Hypothalamus (tissue), 51 donors: ENCODE data around the gene CNIH2.
A peak's percentile ranks its signal among the peaks of the same experiment; 100 is the strongest.
"Not testable (repeated sequence)": the region's sequence is repeated elsewhere in the genome, so short reads cannot be mapped to it uniquely, and the experiment has no call there.

Experiments
- DNase-seq, 51 donors: peaks; one replicate each; lab custom pipeline; 2025; lab: John Stamatoyannopoulos, UW

Gene CNIH2

DNA sequence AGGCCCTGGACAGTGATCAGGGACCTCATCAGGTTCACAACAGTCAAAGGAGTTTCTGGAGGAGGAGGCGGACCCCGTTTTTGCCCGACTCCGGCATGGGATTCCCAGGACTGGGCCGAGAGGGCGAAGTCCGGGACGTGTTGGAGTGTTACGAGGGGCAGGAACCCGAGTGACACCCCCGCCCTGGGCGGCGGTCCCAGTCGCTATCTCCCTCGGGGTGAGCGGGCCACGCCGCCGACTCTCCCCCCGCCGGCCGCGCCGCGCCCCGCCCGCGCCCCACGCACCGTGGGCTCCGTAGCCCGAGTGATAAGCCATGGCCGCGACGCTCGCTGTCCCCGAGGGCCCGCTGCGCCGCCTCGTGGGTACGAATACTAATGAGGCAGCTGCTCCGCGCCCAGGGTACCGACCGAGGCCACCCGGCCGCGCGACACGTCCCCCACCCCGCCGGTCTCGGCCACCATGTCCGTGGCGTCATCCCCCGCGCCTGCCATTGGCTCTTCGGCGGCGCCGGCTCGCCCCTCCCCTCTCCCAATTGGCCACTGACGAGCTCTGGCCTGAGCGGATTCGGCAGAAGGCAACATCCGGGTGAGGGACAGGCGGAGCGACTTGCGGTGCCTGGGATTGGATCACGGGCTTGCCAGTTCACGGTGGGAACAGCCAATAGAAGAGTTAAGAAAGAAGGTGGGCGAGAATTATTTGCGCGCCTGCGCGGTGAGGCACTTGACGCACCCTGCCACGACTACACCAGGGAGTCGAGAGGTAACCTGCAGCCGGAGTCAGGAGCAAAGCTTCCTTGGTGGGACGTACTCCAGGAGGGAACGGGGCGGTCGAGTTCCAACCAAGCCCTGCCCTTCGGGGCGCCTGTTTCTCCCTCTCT is 10.9 kb downstream of the CNIH2 start, which contains the start of gene YIF1A:
Gene YIF1A, minus strand, starts transcription at position 473 of the 877 bp plus-strand sequence. Its CDS starts 158 bp downstream, at position 315.
- DNase-seq, result peak; percentile 89 to 100 (median 99)

DNA sequence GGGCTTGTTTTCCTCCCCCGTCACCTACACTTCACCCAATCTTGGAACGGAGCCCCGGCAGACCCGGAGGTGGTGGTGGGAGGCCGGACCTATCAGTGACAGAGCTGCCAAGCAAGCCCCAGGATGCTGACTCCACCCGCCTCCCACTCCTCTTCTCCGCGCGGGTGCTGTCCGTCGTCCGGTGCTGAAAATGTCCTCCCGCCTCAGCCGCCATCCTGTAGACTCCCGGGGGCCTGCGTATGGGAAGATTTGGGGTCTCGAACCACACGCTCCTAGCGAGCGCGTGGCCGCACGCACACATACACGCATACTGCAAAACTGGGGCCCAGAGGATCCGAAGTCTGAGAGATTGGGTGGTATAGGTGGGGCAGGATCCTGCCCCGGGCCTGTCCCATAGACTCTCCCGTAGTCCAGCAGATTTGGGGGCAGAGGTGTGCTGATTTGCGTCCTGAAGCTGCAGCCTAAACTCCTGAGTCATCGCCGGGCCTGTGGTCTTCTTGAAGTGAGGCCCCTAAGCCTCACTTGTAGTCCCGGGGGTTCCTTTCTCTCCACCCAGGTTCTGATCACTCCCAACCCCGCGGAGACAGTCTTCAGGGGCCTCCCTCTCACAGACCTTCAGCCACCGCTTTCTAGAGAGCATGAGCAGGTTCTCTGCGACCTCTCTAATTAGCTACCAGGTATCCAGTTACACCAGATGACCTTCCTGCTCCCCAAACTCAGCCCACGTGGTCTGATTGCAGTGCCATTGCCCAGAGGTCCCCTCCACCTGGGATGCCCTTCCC is 11.8 kb downstream of the CNIH2 start:
- peak in 23 of 51 donors; percentile 62 to 91 (median 73) for DNase-seq

DNA sequence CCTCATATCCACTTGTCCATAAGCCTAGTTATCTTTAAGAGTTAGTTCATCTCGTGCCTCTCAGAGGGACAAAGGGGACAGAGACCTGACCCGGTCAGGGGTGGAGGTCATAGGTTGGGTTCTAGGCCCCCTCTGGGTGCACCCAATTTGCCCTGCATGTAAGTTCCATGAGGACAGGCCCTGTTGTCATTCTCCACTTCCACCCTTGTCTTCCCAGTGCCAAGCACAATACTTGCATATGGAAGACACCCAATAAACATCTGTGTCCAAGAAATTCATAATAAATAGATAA is 12.3 kb downstream of the CNIH2 start:
- DNase-seq, result no peak

DNA sequence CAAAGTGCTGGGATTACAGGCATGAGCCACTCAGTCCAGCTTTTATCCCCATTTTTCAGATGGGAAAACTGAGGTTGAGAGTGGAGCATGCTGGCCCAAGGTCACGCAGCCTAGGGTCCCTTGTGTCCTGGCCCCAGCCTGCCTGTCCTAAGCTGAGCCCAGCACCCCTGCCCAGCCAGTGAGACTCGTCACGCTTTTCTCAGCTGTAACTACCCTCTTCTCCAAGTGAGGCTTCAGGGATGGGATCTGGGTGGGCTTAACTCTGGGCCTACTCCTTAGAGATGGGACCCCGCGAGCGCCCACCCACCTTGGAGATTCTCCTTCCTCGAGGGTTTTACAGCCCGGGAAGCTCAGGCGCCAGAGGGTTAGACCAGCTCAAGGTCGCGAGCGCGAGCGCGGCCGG is 13.3 kb downstream of the CNIH2 start:
- peak in 5 of 51 donors; percentile 20 to 31 (median 29) for DNase-seq

DNA sequence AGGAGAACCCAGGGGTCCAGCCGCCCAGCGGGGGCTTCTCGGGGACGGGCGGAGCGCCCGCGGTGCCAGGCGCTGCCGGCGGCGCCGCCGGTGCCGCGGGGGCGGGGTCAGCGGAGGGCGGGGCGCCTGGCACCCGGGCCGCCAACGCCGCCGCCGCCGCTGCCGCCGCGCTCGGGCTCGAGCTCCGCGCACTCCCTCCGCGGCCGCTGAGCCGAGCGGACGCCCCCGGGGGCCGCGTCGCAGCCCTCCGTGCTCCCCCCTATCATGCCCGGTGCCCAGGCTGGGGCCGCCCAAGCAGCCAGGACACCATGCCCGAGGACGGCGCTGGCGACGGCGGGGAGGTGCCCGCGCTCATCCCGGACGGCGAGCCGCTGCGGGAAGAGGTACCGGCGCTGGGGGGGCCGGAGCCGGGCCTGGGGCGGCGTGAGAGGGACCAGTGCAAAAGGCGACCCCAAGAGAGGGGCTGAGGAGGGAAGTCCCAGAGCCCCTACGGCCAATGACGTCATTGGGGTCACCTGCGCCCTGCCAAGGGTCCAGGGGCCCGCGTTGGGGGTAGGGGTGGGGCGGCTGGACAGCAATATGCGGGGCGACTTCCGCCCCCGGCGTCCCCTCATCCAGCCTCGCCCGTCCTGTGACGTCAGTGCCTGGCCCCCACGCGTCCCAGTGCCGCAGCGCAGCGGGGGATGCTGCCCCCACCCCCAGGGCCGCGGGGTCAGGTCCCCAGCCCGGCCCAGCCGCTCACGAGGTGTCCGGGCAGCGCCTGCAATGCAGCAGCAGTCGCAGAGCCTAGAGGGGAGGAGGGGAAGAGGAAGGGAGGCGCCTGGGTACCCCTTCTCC is 13.9 kb downstream of the CNIH2 start, which contains the start of gene TMEM151A:
Gene TMEM151A, plus strand, starts transcription at position 189 of the 837 bp plus-strand sequence. Its CDS starts 120 bp downstream, at position 309.
- peak in 20 of 51 donors; percentile 22 to 72 (median 40) for DNase-seq

GRCh38 chr11:66292543-66293332 is 14.8 kb downstream of the CNIH2 start:
- DNase-seq, result peak in 1 of 51 donors; percentile 33

DNA sequence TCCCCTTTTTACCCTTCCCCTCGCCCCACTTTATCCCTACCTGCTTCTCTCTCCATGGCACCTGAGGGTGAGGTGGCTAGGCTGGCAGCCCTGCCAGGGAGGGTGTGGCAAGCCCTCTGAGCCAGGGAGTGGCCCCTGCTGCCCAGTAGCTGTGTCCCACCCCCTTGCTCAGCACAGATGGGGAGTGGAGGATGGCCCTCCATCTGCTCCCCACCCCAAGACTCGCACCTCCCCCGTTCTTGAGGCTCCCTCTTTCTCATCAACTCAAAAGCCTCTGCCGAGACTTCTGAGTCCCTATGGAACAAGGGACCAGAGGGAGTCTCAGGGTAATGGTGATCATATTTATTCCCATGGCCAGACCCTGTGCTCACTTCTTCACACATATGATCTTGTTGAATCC is 15.4 kb downstream of the CNIH2 start:
- DNase-seq, result peak in 1 of 51 donors; percentile 28

DNA sequence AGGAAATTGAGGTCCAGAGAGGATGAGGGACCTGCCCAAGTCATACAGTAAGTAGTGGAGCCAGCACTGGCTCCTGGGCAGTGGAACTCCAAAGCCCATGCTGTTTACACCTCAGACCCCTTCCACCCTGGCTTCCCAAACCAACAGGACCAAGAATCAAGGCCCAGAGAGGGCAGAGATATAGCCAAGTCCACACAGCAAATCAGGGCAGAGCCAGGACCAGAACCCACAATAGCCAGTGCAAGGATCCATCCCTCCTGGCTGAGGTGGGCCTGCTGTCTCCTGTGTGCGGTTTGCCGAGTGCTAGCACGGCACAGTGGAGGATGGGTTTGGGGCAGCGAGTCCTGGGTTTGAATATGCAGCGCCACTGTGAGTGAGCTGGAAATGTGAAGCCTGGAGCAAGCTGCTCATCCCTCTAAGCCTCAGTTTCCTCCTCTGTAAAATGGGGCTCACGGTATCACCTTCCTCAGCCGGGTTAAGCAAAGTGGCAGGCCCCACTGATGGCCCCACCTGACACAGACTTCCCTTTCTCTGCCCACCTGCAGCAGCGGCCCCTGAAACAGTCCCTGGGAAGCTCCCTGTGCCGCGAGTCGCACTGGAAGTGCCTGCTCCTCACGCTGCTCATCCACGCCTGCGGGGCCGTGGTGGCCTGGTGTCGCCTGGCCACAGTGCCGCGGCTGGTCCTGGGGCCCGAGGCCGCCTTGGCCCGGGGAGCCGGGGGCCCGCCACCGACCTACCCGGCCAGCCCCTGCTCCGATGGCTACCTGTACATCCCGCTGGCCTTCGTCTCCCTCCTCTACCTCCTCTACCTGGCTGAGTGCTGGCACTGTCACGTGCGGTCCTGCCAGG is 16.0 kb downstream of the CNIH2 start:
- no peak for DNase-seq

DNA sequence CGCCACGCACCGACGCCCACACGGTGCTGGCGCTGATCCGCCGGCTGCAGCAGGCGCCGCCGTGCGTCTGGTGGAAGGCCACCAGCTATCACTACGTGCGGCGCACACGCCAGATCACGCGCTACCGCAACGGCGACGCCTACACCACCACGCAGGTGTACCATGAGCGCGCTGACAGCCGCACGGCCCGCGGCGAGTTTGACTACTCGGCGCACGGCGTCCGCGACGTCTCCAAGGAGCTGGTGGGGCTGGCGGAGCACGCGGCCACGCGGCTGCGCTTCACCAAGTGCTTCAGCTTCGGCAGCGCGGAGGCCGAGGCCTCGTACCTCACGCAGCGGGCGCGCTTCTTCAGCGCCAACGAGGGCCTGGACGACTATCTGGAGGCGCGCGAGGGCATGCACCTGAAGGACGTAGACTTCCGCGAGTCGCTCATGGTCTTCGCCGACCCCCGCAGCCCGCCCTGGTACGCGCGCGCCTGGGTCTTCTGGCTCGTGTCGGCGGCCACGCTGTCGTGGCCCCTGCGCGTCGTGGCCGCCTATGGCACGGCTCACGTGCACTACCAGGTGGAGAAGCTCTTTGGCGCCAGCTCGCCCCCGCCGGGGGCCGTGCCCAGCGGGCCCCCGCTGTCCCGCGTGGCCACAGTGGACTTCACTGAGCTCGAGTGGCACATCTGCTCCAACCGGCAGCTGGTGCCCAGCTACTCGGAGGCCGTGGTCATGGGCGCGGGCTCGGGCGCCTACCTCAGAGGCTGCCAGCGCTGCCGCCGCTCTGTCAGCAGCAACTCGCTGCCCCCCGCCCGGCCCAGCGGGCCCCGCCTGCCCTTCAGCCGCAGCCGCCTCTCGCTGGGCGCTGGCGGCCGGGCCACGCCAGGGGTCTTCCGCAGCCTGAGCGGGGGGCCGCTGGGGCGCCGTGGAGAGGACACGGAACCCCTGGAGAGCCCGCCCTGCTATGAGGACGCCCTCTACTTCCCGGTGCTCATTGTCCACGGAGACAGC is 16.9 kb downstream of the CNIH2 start:
- no peak for DNase-seq

- no peak for DNase-seq
Measured at GRCh38 chr11:66297610-66298009, 19.6 kb downstream of the CNIH2 start.

- DNase-seq, result no peak
Measured at GRCh38 chr11:66299186-66299585, 21.2 kb downstream of the CNIH2 start.

DNA sequence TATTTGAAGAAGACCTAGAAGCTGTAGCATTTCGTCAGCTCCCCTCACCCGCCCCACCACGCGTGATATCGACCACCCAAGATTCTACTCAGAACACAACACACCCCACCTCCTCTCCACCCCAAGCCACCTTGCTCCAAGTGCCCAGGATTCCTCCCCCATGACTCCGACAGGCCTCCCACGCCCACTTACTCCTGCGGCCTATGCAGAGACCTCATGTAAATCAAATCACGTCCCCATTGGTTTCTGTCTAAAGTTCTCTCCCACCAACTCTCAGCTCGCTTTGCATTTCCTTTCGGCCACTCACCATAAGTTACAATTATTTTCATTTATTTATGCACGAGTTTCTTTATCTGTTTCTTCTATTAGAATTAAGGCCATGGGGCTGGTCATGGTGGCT is 24.7 kb downstream of the CNIH2 start:
- no peak for DNase-seq

DNA sequence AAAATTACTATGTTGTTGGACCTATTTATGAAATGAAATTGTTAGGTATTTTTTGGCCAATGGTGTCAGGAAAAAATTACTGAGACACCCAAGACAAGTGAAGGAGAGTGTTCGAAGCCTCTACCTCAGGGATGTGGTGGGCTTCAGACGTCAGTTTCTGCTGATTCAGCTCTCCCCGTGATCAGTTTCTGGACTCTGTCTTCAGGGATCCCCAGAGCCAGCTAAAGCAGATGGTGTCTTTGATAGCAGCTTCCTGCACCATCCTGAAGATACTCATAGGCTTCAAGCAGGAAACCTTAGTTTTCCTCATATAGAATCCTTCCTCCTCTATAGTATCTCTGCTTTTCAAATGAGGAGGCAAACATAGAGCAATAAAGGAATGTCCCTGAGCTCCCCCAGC is 31.5 kb downstream of the CNIH2 start:
- DNase-seq, result no peak

GRCh38 chr11:66310324-66310723 is 32.3 kb downstream of the CNIH2 start:
- DNase-seq, result no peak

DNA sequence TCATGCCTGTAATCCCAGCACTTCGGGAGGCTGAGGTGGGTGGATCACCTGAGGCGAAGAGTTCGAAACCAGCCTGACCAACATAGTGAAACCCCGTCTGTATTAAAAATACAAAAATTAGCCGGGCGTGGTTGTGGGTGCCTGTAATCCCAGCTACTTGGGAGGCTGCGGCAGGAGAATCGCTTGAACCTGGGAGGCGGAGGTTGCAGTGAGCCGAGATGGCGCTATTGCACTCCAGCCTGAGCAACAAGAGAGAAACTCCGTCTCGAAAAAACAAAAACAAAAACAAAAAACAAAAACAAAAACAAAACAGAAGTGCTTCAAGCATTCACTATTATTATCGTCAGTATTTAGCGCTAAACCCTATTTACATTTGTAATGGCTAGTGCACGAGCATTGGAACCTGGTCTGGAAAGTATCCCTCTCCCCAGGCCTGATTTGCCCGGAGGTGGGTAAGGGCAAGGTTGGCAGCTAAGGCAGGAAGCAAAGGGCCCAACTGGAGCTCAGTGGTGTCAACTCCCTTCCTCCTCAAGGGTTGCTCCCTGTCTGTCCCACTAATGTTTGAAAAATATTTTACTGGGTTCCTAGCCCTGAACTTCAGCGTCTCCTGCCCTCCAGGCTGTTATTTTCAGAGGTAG is 32.9 kb downstream of the CNIH2 start:
- not testable (repeated sequence) for DNase-seq

DNA sequence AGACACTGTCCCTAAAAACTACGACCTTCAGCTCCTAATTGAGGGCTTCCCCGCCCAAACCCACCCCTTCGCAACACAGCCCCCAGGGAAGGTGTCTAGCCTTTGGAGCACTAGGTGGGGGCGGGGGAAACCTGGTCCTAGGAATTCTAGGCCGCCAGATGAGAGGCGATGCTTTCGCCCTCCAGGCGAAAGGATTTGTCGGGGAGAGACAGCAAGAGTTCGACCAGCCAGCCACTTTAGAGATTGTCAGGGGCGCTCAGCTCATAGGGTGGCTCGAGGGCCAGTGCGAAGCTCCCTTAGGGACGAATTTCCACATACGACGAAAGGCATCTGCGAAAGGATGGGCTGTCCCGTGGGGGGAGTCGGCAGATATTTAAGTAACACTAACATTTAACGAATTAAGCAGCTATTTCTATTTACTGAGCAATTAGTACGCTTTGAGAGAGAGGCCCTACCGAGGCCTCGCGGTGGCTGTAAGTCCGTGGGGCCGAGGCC is 33.5 kb downstream of the CNIH2 start:
- no peak for DNase-seq

GRCh38 chr11:66311965-66312548 is 34.1 kb downstream of the CNIH2 start:
- peak in 50 of 51 donors; percentile 45 to 96 (median 75) for DNase-seq
